ENCODE results near the gene CD200R1L.
A peak's percentile ranks its signal among the peaks of the same experiment; 100 is the strongest.

CD200R1L gene

GRCh38 chr3:112846764-112847163, at the start of gene CD200R1L:
TSS of gene CD200R1L (minus strand) at chr3:112846864. CDS start at chr3:112829367, 17,497 bp downstream.
- peaks cover 20% of the 10 kb centered on the region for H3K9me3 ChIP-seq (ENCODE audit: control insufficient read depth, low read length)
- no peaks in the 10 kb centered on the region for H3K4me1 ChIP-seq (ENCODE audit: control insufficient read depth, insufficient read depth, low read length)
- no peak within 1 kb of the TSS for H3K9ac ChIP-seq (ENCODE audit: low read length)
- H3K4me3 ChIP-seq (ENCODE audit: low read length), result no peak within 1 kb of the TSS
- H3K27me3 ChIP-seq (replicated peaks; ENCODE audit: control insufficient read depth, insufficient read depth, low read length), result no peaks in the 10 kb centered on the region
- DNase-seq (ENCODE audit: low read depth), result no peak
- no peaks in the 10 kb centered on the region for H3K36me3 ChIP-seq (ENCODE audit: control insufficient read depth, insufficient read depth, low read length, severe bottlenecking)

- Histone ChIP-seq H3K9me3 (ENCODE audit: control insufficient read depth, low read length) (no peaks in the 10 kb centered on the region), H3K9ac (ENCODE audit: low read length) (no peak overlapping the region)
- DNase-seq (ENCODE audit: low read depth), result peak; percentile 1
Observed at GRCh38 chr3:112894258-112894657, 47.6 kb upstream of the CD200R1L start.

GRCh38 chr3:112889357-112889756, 42.7 kb upstream of the CD200R1L start:
- H3K4me1 ChIP-seq (ENCODE audit: control insufficient read depth, insufficient read depth, low read length), result peaks cover 12% of the 10 kb centered on the region
- H3K9me3 ChIP-seq (ENCODE audit: control insufficient read depth, low read length), result no peaks in the 10 kb centered on the region
- DNase-seq (ENCODE audit: low read depth), result no peak
- H3K27me3 ChIP-seq (replicated peaks; ENCODE audit: control insufficient read depth, insufficient read depth, low read length), result no peaks in the 10 kb centered on the region
- no peak overlapping the region for H3K4me3 ChIP-seq (ENCODE audit: low read length)
- no peak overlapping the region for H3K9ac ChIP-seq (ENCODE audit: low read length)
- H3K36me3 ChIP-seq (ENCODE audit: control insufficient read depth, insufficient read depth, low read length, severe bottlenecking), result no peaks in the 10 kb centered on the region

More at GRCh38 chr3:112894258-112894657, 47.6 kb upstream of the CD200R1L start:
- no peak overlapping the region for H3K4me3 ChIP-seq (ENCODE audit: low read length)
- H3K4me1 ChIP-seq (ENCODE audit: control insufficient read depth, insufficient read depth, low read length), result peaks cover 7% of the 10 kb centered on the region
- H3K36me3 ChIP-seq (ENCODE audit: control insufficient read depth, insufficient read depth, low read length, severe bottlenecking), result no peaks in the 10 kb centered on the region
- H3K27me3 ChIP-seq (replicated peaks; ENCODE audit: control insufficient read depth, insufficient read depth, low read length), result no peaks in the 10 kb centered on the region

GRCh38 chr3:112888381-112889085, 41.9 kb upstream of the CD200R1L start:
- DNase-seq (ENCODE audit: low read depth), result no peak
- H3K36me3 ChIP-seq (ENCODE audit: control insufficient read depth, insufficient read depth, low read length, severe bottlenecking), result no peaks in the 10 kb centered on the region

GRCh38 chr3:112884678-112885290, 38.1 kb upstream of the CD200R1L start:
- Histone ChIP-seq H3K36me3 (ENCODE audit: control insufficient read depth, insufficient read depth, low read length, severe bottlenecking) (no peaks in the 10 kb centered on the region), H3K4me1 (ENCODE audit: control insufficient read depth, insufficient read depth, low read length) (peaks cover 11% of the 10 kb centered on the region), H3K9me3 (ENCODE audit: control insufficient read depth, low read length) (no peaks in the 10 kb centered on the region), H3K4me3 (ENCODE audit: low read length) (no peak overlapping the region), H3K9ac (ENCODE audit: low read length) (no peak overlapping the region), H3K27me3 (replicated peaks; ENCODE audit: control insufficient read depth, insufficient read depth, low read length) (peaks cover 7% of the 10 kb centered on the region)
- no peak for DNase-seq (ENCODE audit: low read depth)

More at GRCh38 chr3:112888381-112889085, 41.9 kb upstream of the CD200R1L start:
- Histone ChIP-seq H3K9ac (ENCODE audit: low read length) (no peak overlapping the region), H3K9me3 (ENCODE audit: control insufficient read depth, low read length) (no peaks in the 10 kb centered on the region), H3K27me3 (replicated peaks; ENCODE audit: control insufficient read depth, insufficient read depth, low read length) (no peaks in the 10 kb centered on the region), H3K4me3 (ENCODE audit: low read length) (no peak overlapping the region), H3K4me1 (ENCODE audit: control insufficient read depth, insufficient read depth, low read length) (peaks cover 12% of the 10 kb centered on the region)

GRCh38 chr3:112881891-112882290, 35.2 kb upstream of the CD200R1L start:
- no peaks in the 10 kb centered on the region for H3K4me1 ChIP-seq (ENCODE audit: control insufficient read depth, insufficient read depth, low read length)
- H3K9ac ChIP-seq (ENCODE audit: low read length), result no peak overlapping the region
- no peaks in the 10 kb centered on the region for H3K36me3 ChIP-seq (ENCODE audit: control insufficient read depth, insufficient read depth, low read length, severe bottlenecking)
- no peak overlapping the region for H3K4me3 ChIP-seq (ENCODE audit: low read length)
- H3K9me3 ChIP-seq (ENCODE audit: control insufficient read depth, low read length), result no peaks in the 10 kb centered on the region
- DNase-seq (ENCODE audit: low read depth), result no peak
- peaks cover 7% of the 10 kb centered on the region for H3K27me3 ChIP-seq (replicated peaks; ENCODE audit: control insufficient read depth, insufficient read depth, low read length)

- Histone ChIP-seq H3K9ac (ENCODE audit: low read length) (no peak overlapping the region), H3K9me3 (ENCODE audit: control insufficient read depth, low read length) (peaks cover 5% of the 10 kb centered on the region), H3K4me1 (ENCODE audit: control insufficient read depth, insufficient read depth, low read length) (no peaks in the 10 kb centered on the region), H3K36me3 (ENCODE audit: control insufficient read depth, insufficient read depth, low read length, severe bottlenecking) (no peaks in the 10 kb centered on the region), H3K4me3 (ENCODE audit: low read length) (no peak overlapping the region), H3K27me3 (replicated peaks; ENCODE audit: control insufficient read depth, insufficient read depth, low read length) (no peaks in the 10 kb centered on the region)
- no peak for DNase-seq (ENCODE audit: low read depth)
Observed at GRCh38 chr3:112875561-112875960, 28.9 kb upstream of the CD200R1L start.

- no peak for DNase-seq (ENCODE audit: low read depth)
- no peaks in the 10 kb centered on the region for H3K27me3 ChIP-seq (replicated peaks; ENCODE audit: control insufficient read depth, insufficient read depth, low read length)
- no peak overlapping the region for H3K4me3 ChIP-seq (ENCODE audit: low read length)
- H3K36me3 ChIP-seq (ENCODE audit: control insufficient read depth, insufficient read depth, low read length, severe bottlenecking), result no peaks in the 10 kb centered on the region
- H3K9me3 ChIP-seq (ENCODE audit: control insufficient read depth, low read length), result peaks cover 13% of the 10 kb centered on the region
- no peaks in the 10 kb centered on the region for H3K4me1 ChIP-seq (ENCODE audit: control insufficient read depth, insufficient read depth, low read length)
- H3K9ac ChIP-seq (ENCODE audit: low read length), result no peak overlapping the region
Observed at GRCh38 chr3:112874725-112875124, 28.1 kb upstream of the CD200R1L start.

GRCh38 chr3:112873632-112874031, 27.0 kb upstream of the CD200R1L start:
- Histone ChIP-seq H3K4me1 (ENCODE audit: control insufficient read depth, insufficient read depth, low read length) (no peaks in the 10 kb centered on the region), H3K27me3 (replicated peaks; ENCODE audit: control insufficient read depth, insufficient read depth, low read length) (no peaks in the 10 kb centered on the region), H3K9ac (ENCODE audit: low read length) (no peak overlapping the region), H3K4me3 (ENCODE audit: low read length) (no peak overlapping the region), H3K36me3 (ENCODE audit: control insufficient read depth, insufficient read depth, low read length, severe bottlenecking) (no peaks in the 10 kb centered on the region), H3K9me3 (ENCODE audit: control insufficient read depth, low read length) (peaks cover 15% of the 10 kb centered on the region)
- no peak for DNase-seq (ENCODE audit: low read depth)

GRCh38 chr3:112871735-112872134, 25.1 kb upstream of the CD200R1L start:
- H3K27me3 ChIP-seq (replicated peaks; ENCODE audit: control insufficient read depth, insufficient read depth, low read length), result no peaks in the 10 kb centered on the region
- H3K36me3 ChIP-seq (ENCODE audit: control insufficient read depth, insufficient read depth, low read length, severe bottlenecking), result no peaks in the 10 kb centered on the region
- no peak overlapping the region for H3K4me3 ChIP-seq (ENCODE audit: low read length)
- H3K9me3 ChIP-seq (ENCODE audit: control insufficient read depth, low read length), result peaks cover 17% of the 10 kb centered on the region
- H3K4me1 ChIP-seq (ENCODE audit: control insufficient read depth, insufficient read depth, low read length), result peaks cover under 1% of the 10 kb centered on the region
- no peak for DNase-seq (ENCODE audit: low read depth)
- H3K9ac ChIP-seq (ENCODE audit: low read length), result no peak overlapping the region

- no peaks in the 10 kb centered on the region for H3K27me3 ChIP-seq (replicated peaks; ENCODE audit: control insufficient read depth, insufficient read depth, low read length)
- H3K4me3 ChIP-seq (ENCODE audit: low read length), result no peak overlapping the region
- peaks cover 5% of the 10 kb centered on the region for H3K4me1 ChIP-seq (ENCODE audit: control insufficient read depth, insufficient read depth, low read length)
- H3K9ac ChIP-seq (ENCODE audit: low read length), result no peak overlapping the region
- no peak for DNase-seq (ENCODE audit: low read depth)
- no peaks in the 10 kb centered on the region for H3K36me3 ChIP-seq (ENCODE audit: control insufficient read depth, insufficient read depth, low read length, severe bottlenecking)
- peaks cover 15% of the 10 kb centered on the region for H3K9me3 ChIP-seq (ENCODE audit: control insufficient read depth, low read length)
Observed at GRCh38 chr3:112865757-112866156, 19.1 kb upstream of the CD200R1L start.
